ENCODE data around the gene DBNDD2.
A peak's percentile ranks its signal among the peaks of the same experiment; 100 is the strongest.

The DBNDD2 gene

DNA sequence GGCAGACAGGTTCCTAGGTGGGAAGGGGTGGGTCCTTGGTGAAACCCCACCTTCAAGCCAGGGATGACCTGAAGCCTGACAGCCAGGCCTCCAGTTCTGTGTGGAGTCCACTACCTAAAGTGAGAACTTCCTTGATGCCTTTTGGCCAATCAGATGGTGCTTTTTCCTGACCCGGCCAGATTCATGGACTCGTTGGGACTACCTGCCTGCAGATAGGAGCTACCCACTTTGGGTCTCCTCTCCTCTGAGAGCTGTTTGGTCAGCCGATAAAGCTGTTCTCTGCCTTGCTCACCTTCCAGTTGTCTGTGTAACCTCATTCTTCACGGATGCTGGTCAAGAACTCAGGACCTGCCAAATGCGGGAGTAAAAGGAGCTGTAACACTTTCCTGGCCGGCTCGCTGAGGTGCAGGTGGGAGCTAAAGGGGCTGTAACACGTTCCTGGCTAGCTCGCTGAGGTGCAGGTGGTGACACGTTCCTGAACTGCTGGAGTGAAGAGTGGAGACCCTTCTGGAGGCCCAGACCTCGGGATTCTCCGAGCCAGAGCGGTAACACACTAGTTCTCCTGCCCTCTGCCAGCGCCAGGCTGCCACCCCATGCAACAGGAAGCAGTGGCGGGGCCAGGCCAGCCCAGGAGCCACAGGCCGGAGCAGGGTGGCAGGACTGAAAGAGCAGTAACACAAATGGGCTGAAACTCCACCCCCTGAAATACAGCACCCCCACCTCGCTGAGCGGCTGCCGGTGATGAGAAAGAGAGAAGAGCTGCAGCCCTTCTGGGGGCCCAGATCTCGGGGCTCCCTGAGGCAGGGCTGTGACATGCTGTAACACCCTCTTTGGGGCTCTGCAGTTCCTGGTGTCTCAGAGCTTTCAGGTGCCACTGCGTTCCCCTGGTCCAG is 13.6 kb upstream of the DBNDD2 start:
- DNase-seq (ENCODE audit: low spot score in 2 of 2) (no peak), ATAC-seq (replicated peaks; ENCODE audit: extremely low read depth, poor library complexity, severe bottlenecking) (no peak)
- peaks cover 5% of the 10 kb centered on the region for H3K4me1 Mint-ChIP-seq
- H3K9me3 Mint-ChIP-seq = no peaks in the 10 kb centered on the region
- no peak overlapping the region for H3K27ac Mint-ChIP-seq (ENCODE audit: low read depth)
- no peak overlapping the region for H3K4me3 Mint-ChIP-seq
- no peaks in the 10 kb centered on the region for H3K27me3 Mint-ChIP-seq
- peaks cover 8% of the 10 kb centered on the region for H3K36me3 Mint-ChIP-seq (ENCODE audit: insufficient read depth)

DNA sequence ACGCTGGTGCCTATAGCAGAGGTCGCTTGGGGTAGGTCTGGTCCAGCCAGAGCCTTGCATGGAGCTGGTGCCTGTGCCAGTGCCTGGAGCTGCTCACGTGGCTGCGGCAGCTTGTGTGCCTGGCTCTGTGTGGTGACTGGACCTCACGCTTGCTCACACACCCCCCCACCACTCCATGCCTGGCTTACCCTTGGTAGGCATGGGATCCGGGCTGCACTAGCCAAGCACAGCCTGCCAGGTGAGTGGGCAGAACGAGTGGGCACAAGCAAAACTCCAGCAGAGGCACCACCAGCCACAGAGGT is 13.0 kb upstream of the DBNDD2 start:
- Mint-ChIP-seq H3K36me3 (ENCODE audit: insufficient read depth) (peaks cover 8% of the 10 kb centered on the region), H3K27ac (ENCODE audit: low read depth) (no peak overlapping the region), H3K27me3 (no peaks in the 10 kb centered on the region)

GRCh38 chr20:45399018-45399417 is 9.1 kb upstream of the DBNDD2 start:
- no peaks in the 10 kb centered on the region for H3K27me3 Mint-ChIP-seq
- no peak for ATAC-seq (replicated peaks; ENCODE audit: extremely low read depth, poor library complexity, severe bottlenecking)
- no peaks in the 10 kb centered on the region for H3K9me3 Mint-ChIP-seq
- H3K4me1 Mint-ChIP-seq = no peaks in the 10 kb centered on the region
- no peak overlapping the region for H3K27ac Mint-ChIP-seq (ENCODE audit: low read depth)
- no peak overlapping the region for H3K4me3 Mint-ChIP-seq
- peaks cover 10% of the 10 kb centered on the region for H3K36me3 Mint-ChIP-seq (ENCODE audit: insufficient read depth)
- no peak for DNase-seq (ENCODE audit: low spot score in 2 of 2)

More for the DNA sequence above, 13.0 kb upstream of the DBNDD2 start:
- peaks cover under 1% of the 10 kb centered on the region for H3K4me1 Mint-ChIP-seq
- no peak overlapping the region for H3K4me3 Mint-ChIP-seq
- no peaks in the 10 kb centered on the region for H3K9me3 Mint-ChIP-seq
- no peak for ATAC-seq (replicated peaks; ENCODE audit: extremely low read depth, poor library complexity, severe bottlenecking)
- no peak for DNase-seq (ENCODE audit: low spot score in 2 of 2)

DNA sequence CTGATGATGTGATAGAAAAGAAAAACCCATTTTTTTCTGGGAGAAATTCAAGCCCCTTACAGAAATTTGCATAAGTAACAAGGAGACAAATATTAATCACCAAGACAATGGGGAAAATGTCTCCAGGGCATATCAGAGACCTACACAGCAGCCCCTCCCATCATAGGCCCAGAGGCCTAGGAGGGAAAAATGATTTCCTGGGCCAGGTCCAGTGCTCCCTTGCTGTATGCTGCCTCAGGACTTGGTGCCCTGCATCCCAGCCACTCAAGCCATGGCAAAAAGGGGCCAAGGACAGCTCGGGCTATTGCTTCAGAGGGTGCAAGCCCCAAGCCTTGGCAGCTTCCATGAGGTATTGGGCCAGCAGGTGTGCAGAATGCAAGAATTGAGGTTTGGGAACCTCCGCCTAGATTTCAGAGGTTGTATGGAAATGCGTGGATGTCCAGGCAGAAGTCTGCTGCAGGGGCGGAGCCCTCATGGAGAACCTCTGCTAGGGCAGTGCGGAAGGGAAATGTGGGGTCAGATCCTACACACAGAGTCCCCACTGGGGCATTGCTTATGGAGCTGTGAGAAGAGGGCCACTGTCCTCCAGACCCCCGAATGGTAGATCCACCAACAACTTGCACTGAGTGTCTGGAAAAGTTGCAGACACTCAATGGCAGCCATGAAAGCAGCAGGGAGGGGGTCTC is 7.6 kb upstream of the DBNDD2 start:
- no peak overlapping the region for H3K4me3 Mint-ChIP-seq
- peaks cover 10% of the 10 kb centered on the region for H3K4me1 Mint-ChIP-seq
- ATAC-seq (replicated peaks; ENCODE audit: extremely low read depth, poor library complexity, severe bottlenecking) (no peak), DNase-seq (ENCODE audit: low spot score in 2 of 2) (no peak)
- H3K27ac Mint-ChIP-seq (ENCODE audit: low read depth) = no peak overlapping the region
- H3K27me3 Mint-ChIP-seq = no peaks in the 10 kb centered on the region
- H3K36me3 Mint-ChIP-seq (ENCODE audit: insufficient read depth) = peaks cover 8% of the 10 kb centered on the region
- H3K9me3 Mint-ChIP-seq = no peaks in the 10 kb centered on the region

GRCh38 chr20:45402946-45403345 is 5.1 kb upstream of the DBNDD2 start:
- DNase-seq (ENCODE audit: low spot score in 2 of 2) = no peak
- ATAC-seq (replicated peaks; ENCODE audit: extremely low read depth, poor library complexity, severe bottlenecking) = no peak
- H3K27ac Mint-ChIP-seq (ENCODE audit: low read depth) = no peak overlapping the region
- no peaks in the 10 kb centered on the region for H3K9me3 Mint-ChIP-seq
- peaks cover 17% of the 10 kb centered on the region for H3K4me1 Mint-ChIP-seq
- no peak overlapping the region for H3K4me3 Mint-ChIP-seq
- H3K27me3 Mint-ChIP-seq = no peaks in the 10 kb centered on the region
- peaks cover 7% of the 10 kb centered on the region for H3K36me3 Mint-ChIP-seq (ENCODE audit: insufficient read depth)

DNA sequence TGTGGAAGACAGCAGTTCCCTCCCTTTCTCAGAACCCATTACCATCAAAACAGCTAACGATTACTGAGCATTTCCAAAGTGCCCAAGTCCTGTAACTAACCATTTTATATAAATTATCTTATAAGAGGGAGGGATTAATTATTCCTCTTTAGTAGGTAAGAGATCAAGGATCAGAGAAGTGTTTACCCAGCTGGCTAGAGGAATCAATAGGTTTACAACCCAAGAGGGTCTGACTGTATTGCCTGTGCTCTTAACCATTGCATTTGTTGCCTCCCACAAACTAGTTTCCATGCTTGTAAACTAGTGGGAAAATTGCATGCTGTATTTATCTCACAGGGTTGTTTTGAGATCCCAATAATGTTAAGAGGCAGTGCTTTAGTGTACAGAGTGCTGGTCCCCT is 3.7 kb upstream of the DBNDD2 start:
- no peaks in the 10 kb centered on the region for H3K9me3 Mint-ChIP-seq
- H3K36me3 Mint-ChIP-seq (ENCODE audit: insufficient read depth) = peaks cover 7% of the 10 kb centered on the region
- no peaks in the 10 kb centered on the region for H3K27me3 Mint-ChIP-seq
- peaks cover 17% of the 10 kb centered on the region for H3K4me1 Mint-ChIP-seq
- no peak overlapping the region for H3K27ac Mint-ChIP-seq (ENCODE audit: low read depth)
- H3K4me3 Mint-ChIP-seq = peak overlapping the region; percentile 82
- no peak for ATAC-seq (replicated peaks; ENCODE audit: extremely low read depth, poor library complexity, severe bottlenecking)
- no peak for DNase-seq (ENCODE audit: low spot score in 2 of 2)

GRCh38 chr20:45405571-45406259 is 2.4 kb upstream of the DBNDD2 start:
- ATAC-seq (replicated peaks; ENCODE audit: extremely low read depth, poor library complexity, severe bottlenecking) (peak; percentile 22), DNase-seq (ENCODE audit: low spot score in 2 of 2) (no peak)
- Mint-ChIP-seq H3K4me3 (peak overlapping the region; percentile 82), H3K36me3 (ENCODE audit: insufficient read depth) (peaks cover 7% of the 10 kb centered on the region), H3K27me3 (no peaks in the 10 kb centered on the region), H3K4me1 (peaks cover 17% of the 10 kb centered on the region), H3K27ac (ENCODE audit: low read depth) (no peak overlapping the region), H3K9me3 (no peaks in the 10 kb centered on the region)

GRCh38 chr20:45406260-45407066 is 1.6 kb upstream of the DBNDD2 start:
- Mint-ChIP-seq H3K36me3 (ENCODE audit: insufficient read depth) (peaks cover 7% of the 10 kb centered on the region), H3K4me3 (peak overlapping the region; percentile 82), H3K4me1 (peaks cover 17% of the 10 kb centered on the region), H3K27me3 (no peaks in the 10 kb centered on the region), H3K27ac (ENCODE audit: low read depth) (peak overlapping the region; percentile 83), H3K9me3 (no peaks in the 10 kb centered on the region)
- DNase-seq (ENCODE audit: low spot score in 2 of 2) (no peak), ATAC-seq (replicated peaks; ENCODE audit: extremely low read depth, poor library complexity, severe bottlenecking) (peak; percentile 49)

DNA sequence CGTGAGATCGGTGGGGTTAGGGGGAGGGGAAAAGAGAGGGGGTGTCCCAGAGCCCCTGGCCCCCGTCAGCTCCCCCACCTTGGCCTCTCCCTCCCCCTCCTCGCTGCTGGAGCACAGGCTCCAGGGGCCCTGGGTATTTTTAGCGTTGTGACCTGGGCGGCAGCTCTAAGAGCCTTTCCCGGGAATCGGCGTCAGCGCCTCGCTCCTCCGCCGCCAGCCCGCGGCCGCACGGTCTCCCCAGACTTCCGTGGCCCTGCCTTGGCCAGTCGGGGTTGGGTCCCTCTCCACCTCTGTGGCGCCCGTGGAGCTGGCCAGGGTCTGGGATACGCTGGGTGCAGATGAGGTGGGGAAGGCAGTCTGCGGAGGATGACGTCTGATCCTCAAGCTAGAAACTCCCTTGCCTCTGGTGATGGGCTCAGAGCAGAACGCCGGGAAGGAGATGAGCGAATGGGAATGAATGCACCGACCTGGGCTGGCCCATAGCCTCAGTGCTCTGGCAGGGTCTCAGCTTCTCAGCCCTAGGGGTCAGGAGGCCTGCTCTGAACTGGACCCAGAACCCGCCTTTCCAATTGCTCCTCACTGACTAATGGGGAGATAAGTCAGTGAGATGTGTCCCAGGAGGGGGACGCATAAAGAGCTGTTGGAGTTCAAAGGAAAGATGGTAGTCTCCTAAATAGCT is 883 bp upstream of the DBNDD2 start:
- no peak for ATAC-seq (replicated peaks; ENCODE audit: extremely low read depth, poor library complexity, severe bottlenecking)
- no peaks in the 10 kb centered on the region for H3K27me3 Mint-ChIP-seq
- no peaks in the 10 kb centered on the region for H3K9me3 Mint-ChIP-seq
- H3K27ac Mint-ChIP-seq (ENCODE audit: low read depth) = peak overlapping the region; percentile 83
- peak overlapping the region; percentile 82 for H3K4me3 Mint-ChIP-seq
- DNase-seq (ENCODE audit: low spot score in 2 of 2) = no peak
- H3K36me3 Mint-ChIP-seq (ENCODE audit: insufficient read depth) = peaks cover 4% of the 10 kb centered on the region
- H3K4me1 Mint-ChIP-seq = peaks cover 17% of the 10 kb centered on the region

GRCh38 chr20:45408646-45409213 is 641 bp downstream of the DBNDD2 start:
- DNase-seq (ENCODE audit: low spot score in 2 of 2) (no peak), ATAC-seq (replicated peaks; ENCODE audit: extremely low read depth, poor library complexity, severe bottlenecking) (no peak)
- H3K27ac Mint-ChIP-seq (ENCODE audit: low read depth) = no peak overlapping the region
- no peak overlapping the region for H3K4me3 Mint-ChIP-seq
- peaks cover 17% of the 10 kb centered on the region for H3K4me1 Mint-ChIP-seq
- H3K27me3 Mint-ChIP-seq = no peaks in the 10 kb centered on the region
- no peaks in the 10 kb centered on the region for H3K9me3 Mint-ChIP-seq
- H3K36me3 Mint-ChIP-seq (ENCODE audit: insufficient read depth) = peaks cover 9% of the 10 kb centered on the region

GRCh38 chr20:45409521-45410272 is 1.6 kb downstream of the DBNDD2 start:
- Mint-ChIP-seq H3K27ac (ENCODE audit: low read depth) (no peak overlapping the region), H3K4me1 (peaks cover 15% of the 10 kb centered on the region), H3K4me3 (no peak overlapping the region), H3K9me3 (no peaks in the 10 kb centered on the region), H3K36me3 (ENCODE audit: insufficient read depth) (peaks cover 9% of the 10 kb centered on the region), H3K27me3 (no peaks in the 10 kb centered on the region)
- no peak for DNase-seq (ENCODE audit: low spot score in 2 of 2)
- no peak for ATAC-seq (replicated peaks; ENCODE audit: extremely low read depth, poor library complexity, severe bottlenecking)

All from central memory CD8-positive, alpha-beta T cell (primary cell).